ENCODE results near the gene PTF1A. TPM values are rescaled to one million over a fixed set of nuclear protein-coding genes. Genes with fewer than 3 reads are reported as not detected.

PTF1A gene
- total RNA-seq, 2 donors from 2014 or later, result 48.3 to 138 TPM

GRCh38 chr10:23194966-23195845, 3.1 kb downstream of the PTF1A start:
- DNase-seq, result peak; percentile 59 to 77 (median 64)
- TF ChIP-seq POLR2A (IDR thresholded peaks at IDR 0.05), result peak; percentile 41 to 53 (median 46)
- TF ChIP-seq CTCF (IDR thresholded peaks at IDR 0.05), result peak in 1 of 7 experiments; percentile 13
- intact Hi-C loops (cut with DNase I), result no loop called here
- Histone ChIP-seq H3K9me3 (no peaks in the 10 kb centered on the region), H3K27me3 (no peaks in the 10 kb centered on the region), H3K27ac (peak overlapping the region; percentile 80 to 92 (median 86)), H3K36me3 (replicated peaks in 1 of 2; ENCODE audit: insufficient read depth in 1 of 2, low read depth in 2 of 2) (no peaks in the 10 kb centered on the region), H3K4me1 (peaks cover 50% of the 10 kb centered on the region), H3K4me3 (peak overlapping the region in 1 of 2 donors; percentile 5)
- WGBS, 2 donors, result 15 to 35% methylated on average over 32 to 70 of the region's 70 CpGs
- peak; percentile 22 for ATAC-seq

GRCh38 chr10:23195846-23196600, 3.9 kb downstream of the PTF1A start:
- TF ChIP-seq POLR2A (IDR thresholded peaks at IDR 0.05) (no peak), CTCF (IDR thresholded peaks at IDR 0.05) (no peak)
- no peaks in the 10 kb centered on the region for H3K27me3 ChIP-seq
- DNase-seq (peak in 1 of 4 donors; percentile 24), ATAC-seq (no peak)
- intact Hi-C loops (cut with DNase I), result no loop called here
- peaks cover 58% of the 10 kb centered on the region for H3K4me1 ChIP-seq
- 25 to 29% methylated on average over 13 of the region's 13 CpGs for WGBS, 2 donors
- no peak overlapping the region for H3K4me3 ChIP-seq
- peak overlapping the region in 3 of 4 donors; percentile 80 to 92 (median 85) for H3K27ac ChIP-seq
- no peaks in the 10 kb centered on the region for H3K36me3 ChIP-seq (replicated peaks in 1 of 2; ENCODE audit: insufficient read depth in 1 of 2, low read depth in 2 of 2)
- no peaks in the 10 kb centered on the region for H3K9me3 ChIP-seq

GRCh38 chr10:23196915-23197314, 4.8 kb downstream of the PTF1A start:
- Histone ChIP-seq H3K9me3 (no peaks in the 10 kb centered on the region), H3K27me3 (no peaks in the 10 kb centered on the region), H3K36me3 (replicated peaks in 1 of 2; ENCODE audit: insufficient read depth in 1 of 2, low read depth in 2 of 2) (no peaks in the 10 kb centered on the region), H3K27ac (peak overlapping the region; percentile 84 to 92 (median 88)), H3K4me1 (peaks cover 67% of the 10 kb centered on the region), H3K4me3 (no peak overlapping the region)
- ATAC-seq, result no peak
- intact Hi-C loops (cut with DNase I), result no loop called here
- TF ChIP-seq POLR2A (IDR thresholded peaks at IDR 0.05), result no peak
- TF ChIP-seq CTCF (IDR thresholded peaks at IDR 0.05), result no peak
- WGBS, 2 donors, result 60 to 64% methylated on average over 3 of the region's 3 CpGs
- DNase-seq, result no peak

- H3K27ac ChIP-seq, result peak overlapping the region; percentile 84 to 92 (median 88)
- no peak overlapping the region for H3K4me3 ChIP-seq
- TF ChIP-seq POLR2A (IDR thresholded peaks at IDR 0.05) (no peak), CTCF (IDR thresholded peaks at IDR 0.05) (no peak)
- intact Hi-C loops (cut with DNase I), result no loop called here
- ATAC-seq, result no peak
- no peaks in the 10 kb centered on the region for H3K36me3 ChIP-seq (replicated peaks in 1 of 2; ENCODE audit: insufficient read depth in 1 of 2, low read depth in 2 of 2)
- H3K4me1 ChIP-seq, result peaks cover 69% of the 10 kb centered on the region
- WGBS, 2 donors, result 17 to 31% methylated on average over 12 of the region's 12 CpGs
- no peaks in the 10 kb centered on the region for H3K9me3 ChIP-seq
- peak in 3 of 4 donors; percentile 41 to 55 (median 52) for DNase-seq
- no peaks in the 10 kb centered on the region for H3K27me3 ChIP-seq
These were observed 5.3 kb downstream of the PTF1A start for GRCh38 chr10:23197416-23197861.
